NCI-H510A treated with DMSO at 0.1 percent for 48 hours (cell line): ENCODE results near the gene ZSCAN5C.
A peak's percentile ranks its signal among the peaks of the same experiment; 100 is the strongest.
"Not testable (repeated sequence)": the region's sequence is repeated elsewhere in the genome, so short reads cannot be mapped to it uniquely, and the experiment has no call there.

Experiments used
- DNase-seq: peaks from one replicate; lab custom pipeline; 2025; lab: John Stamatoyannopoulos, UW

The ZSCAN5C gene

GRCh38 chr19:56191711-56192110 lies 10.4 kb upstream of the ZSCAN5C start:
- DNase-seq, result no peak

GRCh38 chr19:56193981-56194640 lies 8.0 kb upstream of the ZSCAN5C start:
- no peak for DNase-seq

- DNase-seq, result not testable (repeated sequence)
Measured at GRCh38 chr19:56197646-56198045, 4.4 kb upstream of the ZSCAN5C start, which contains the start of gene ZSCAN5B. ZSCAN5B (minus strand) TSS chr19:56197783; CDS start chr19:56193052, 4,731 bp downstream.

- no peak for DNase-seq
Measured at GRCh38 chr19:56199687-56200086, 2.4 kb upstream of the ZSCAN5C start.

- not testable (repeated sequence) for DNase-seq
Measured at GRCh38 chr19:56207581-56207980, 5.5 kb downstream of the ZSCAN5C start.

- no peak for DNase-seq
Measured at GRCh38 chr19:56209091-56209490, 7.0 kb downstream of the ZSCAN5C start.

GRCh38 chr19:56210036-56210435 lies 8.0 kb downstream of the ZSCAN5C start:
- not testable (repeated sequence) for DNase-seq

GRCh38 chr19:56211718-56212117 lies 9.6 kb downstream of the ZSCAN5C start:
- DNase-seq, result no peak

GRCh38 chr19:56217039-56217949 lies 15.2 kb downstream of the ZSCAN5C start:
- DNase-seq, result peak; percentile 5

GRCh38 chr19:56218961-56219360 lies 16.9 kb downstream of the ZSCAN5C start:
- DNase-seq, result no peak

GRCh38 chr19:56221442-56221841 lies 19.4 kb downstream of the ZSCAN5C start:
- DNase-seq, result not testable (repeated sequence)

- no peak for DNase-seq
Measured at GRCh38 chr19:56221851-56222250, 19.8 kb downstream of the ZSCAN5C start.

- no peak for DNase-seq
Measured at GRCh38 chr19:56222901-56223300, 20.8 kb downstream of the ZSCAN5C start.

- DNase-seq, result no peak
Measured at GRCh38 chr19:56223481-56223880, 21.4 kb downstream of the ZSCAN5C start.

GRCh38 chr19:56245121-56245740 lies 43.2 kb downstream of the ZSCAN5C start:
- DNase-seq, result no peak

- not testable (repeated sequence) for DNase-seq
Measured at GRCh38 chr19:56245764-56246163, 43.7 kb downstream of the ZSCAN5C start.

GRCh38 chr19:56248736-56249338 lies 46.8 kb downstream of the ZSCAN5C start:
- DNase-seq, result not testable (repeated sequence)

- DNase-seq, result peak; percentile 23
Measured at GRCh38 chr19:56252699-56253422, 50.8 kb downstream of the ZSCAN5C start.

- peak; percentile 5 for DNase-seq
Measured at GRCh38 chr19:56253737-56254136, 51.7 kb downstream of the ZSCAN5C start.

GRCh38 chr19:56258272-56258671 lies 56.2 kb downstream of the ZSCAN5C start:
- DNase-seq, result no peak
